Heart left ventricle (tissue), 13 donors: ENCODE data around the gene PRDM16.

Experiments
- POLR2A ChIP-seq, 2 donors: fragments of 450-650 bp; IDR thresholded peaks; one replicate each; pipeline ENCODE4 v1.6.1; 2017; ENCODE audit warnings: antibody characterized with exemption in 2 of 2, mild to moderate bottlenecking in 2 of 2, moderate library complexity in 2 of 2
- TF ChIP-seq, protein P1 (sequence below), 12 donors: fragments of 200-600 bp; sonication (generic) in 4 of 12; IDR thresholded peaks; one replicate each; pipeline versions ENCODE4 v1.5.0 to v1.8.0; 2018 to 2022; ENCODE audit warnings: antibody characterized with exemption in 12 of 12, mild to moderate bottlenecking in 5 of 12
- donor health status: ischemic (EF 13 %, LVEDD 7.1; RV severe dilation, severe dysfunction).
- donor health status: DM: no; HTN: yes; CAD: no.
- donor health status: DM: no; HTN: no; CAD: no.
- donor health status: ischemic (EF 25% LVEDD 6.9; RV normal size, moderate dysfunction).
- donor health status: ischemic (EF 25% LVEDD 5.7; RV mildly dilated, moderate dysfunction).
- donor health status: ischemic (EF 35%, LVEDD 5.7; RV mildly dilated, moderate dysfunction).
- donor health status: nonischemic (EF 11% LVEDD 7.7; RV severe dilation, severe dysfunction).
- donor health status: DM: yes; HTN: yes; CAD: no.
- donor health status: PGD.
- donor health status: ischemic (EF 29% LVEDD 5.4; RV normal size, mild dysfunction).
- donor health status: nonischemic (EF 23%, LVEDD 6.1; RV moderate dilation, normal function).

DNA sequence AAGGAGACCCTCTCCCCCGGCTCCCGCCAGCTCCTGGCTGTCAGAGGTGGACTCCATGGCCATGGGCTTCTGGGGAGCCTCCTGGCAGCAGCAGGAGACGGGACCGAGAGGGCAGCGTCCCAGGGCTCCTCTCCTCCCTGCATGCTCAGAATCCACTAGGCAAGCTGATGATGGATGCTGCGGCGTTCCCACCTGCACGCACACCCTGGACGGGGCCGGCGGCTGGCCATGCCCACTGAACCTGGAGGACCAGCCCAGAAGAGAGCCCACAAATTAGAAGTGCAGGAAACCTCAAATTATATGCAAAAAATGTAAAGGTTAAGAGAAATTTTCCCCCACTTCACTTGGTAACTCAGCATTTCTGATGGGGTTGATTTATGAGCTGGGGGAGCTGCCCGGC is 308.2 kb downstream of the PRDM16 start:
- TF ChIP-seq, protein P1, sequence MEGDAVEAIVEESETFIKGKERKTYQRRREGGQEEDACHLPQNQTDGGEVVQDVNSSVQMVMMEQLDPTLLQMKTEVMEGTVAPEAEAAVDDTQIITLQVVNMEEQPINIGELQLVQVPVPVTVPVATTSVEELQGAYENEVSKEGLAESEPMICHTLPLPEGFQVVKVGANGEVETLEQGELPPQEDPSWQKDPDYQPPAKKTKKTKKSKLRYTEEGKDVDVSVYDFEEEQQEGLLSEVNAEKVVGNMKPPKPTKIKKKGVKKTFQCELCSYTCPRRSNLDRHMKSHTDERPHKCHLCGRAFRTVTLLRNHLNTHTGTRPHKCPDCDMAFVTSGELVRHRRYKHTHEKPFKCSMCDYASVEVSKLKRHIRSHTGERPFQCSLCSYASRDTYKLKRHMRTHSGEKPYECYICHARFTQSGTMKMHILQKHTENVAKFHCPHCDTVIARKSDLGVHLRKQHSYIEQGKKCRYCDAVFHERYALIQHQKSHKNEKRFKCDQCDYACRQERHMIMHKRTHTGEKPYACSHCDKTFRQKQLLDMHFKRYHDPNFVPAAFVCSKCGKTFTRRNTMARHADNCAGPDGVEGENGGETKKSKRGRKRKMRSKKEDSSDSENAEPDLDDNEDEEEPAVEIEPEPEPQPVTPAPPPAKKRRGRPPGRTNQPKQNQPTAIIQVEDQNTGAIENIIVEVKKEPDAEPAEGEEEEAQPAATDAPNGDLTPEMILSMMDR (IDR thresholded peaks at IDR 0.05) = no peak
- no peak for TF ChIP-seq POLR2A (IDR thresholded peaks at IDR 0.05)
